Measurements from ENCODE around the gene SLC6A19.

SLC6A19 gene

GRCh38 chr5:1184163-1184470, 17.3 kb upstream of the SLC6A19 start:
- TF ChIP-seq CTCF (IDR thresholded peaks at IDR 0.05) = no peak

- TF ChIP-seq CTCF (IDR thresholded peaks at IDR 0.05) = no peak
These were observed 16.9 kb upstream of the SLC6A19 start for GRCh38 chr5:1184481-1184880.

GRCh38 chr5:1185038-1185627, 16.3 kb upstream of the SLC6A19 start:
- TF ChIP-seq CTCF (IDR thresholded peaks at IDR 0.05) = no peak

- no peak for TF ChIP-seq CTCF (IDR thresholded peaks at IDR 0.05)
These were observed 15.6 kb upstream of the SLC6A19 start for GRCh38 chr5:1185629-1186350.

- no peak for TF ChIP-seq CTCF (IDR thresholded peaks at IDR 0.05)
These were observed 14.8 kb upstream of the SLC6A19 start for GRCh38 chr5:1186351-1187233.

GRCh38 chr5:1187234-1187949, 14.0 kb upstream of the SLC6A19 start:
- TF ChIP-seq CTCF (IDR thresholded peaks at IDR 0.05) = no peak

- TF ChIP-seq CTCF (IDR thresholded peaks at IDR 0.05) = no peak
These were observed 13.5 kb upstream of the SLC6A19 start for GRCh38 chr5:1187950-1188334.
